Fibroblast of upper back skin (primary cell): ENCODE results near the gene IFIT1B.

Experiments
- DNase-seq: peaks from one replicate; pipeline ENCODE4 v3.0.0-alpha.2; 2013

IFIT1B gene

DNA sequence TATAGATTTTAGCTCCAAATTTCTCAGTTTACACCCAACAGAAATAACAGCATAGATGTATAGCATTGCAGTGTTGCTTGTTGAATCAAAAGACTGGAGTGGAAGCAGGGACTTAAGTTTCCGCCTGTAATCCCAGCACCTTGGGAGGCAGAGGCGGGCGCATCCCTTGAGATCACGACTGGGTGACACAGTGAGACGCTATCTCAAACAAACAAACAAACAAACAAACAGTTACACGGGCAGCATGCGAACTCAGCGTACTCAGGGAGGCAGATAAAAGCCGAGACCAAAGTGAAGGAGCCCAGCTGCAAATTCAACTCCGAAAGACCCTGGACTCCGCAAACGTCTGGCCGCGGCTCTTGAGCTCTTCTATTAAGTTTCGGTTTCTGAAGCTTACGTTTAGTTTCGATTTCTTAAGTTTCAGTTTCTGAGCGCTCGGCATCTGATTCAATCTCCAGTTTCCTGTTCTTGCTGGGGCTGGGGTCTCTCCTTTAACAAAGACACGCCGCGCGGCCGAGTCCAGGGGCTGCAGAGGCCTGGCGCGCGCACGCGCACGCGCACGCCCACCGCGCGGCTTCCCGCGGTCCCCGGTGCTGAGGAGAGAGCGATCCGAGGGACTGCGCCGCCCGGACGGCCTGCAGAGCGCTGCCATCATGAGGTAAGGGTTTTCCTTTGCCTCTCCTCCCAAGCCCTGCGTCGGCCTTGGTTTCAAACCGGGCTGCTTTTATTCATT lies 36.5 kb downstream of the IFIT1B start, which contains the start of gene IFIT5:
Gene IFIT5, plus strand, starts transcription at position 423 of the 733 bp plus-strand sequence. Its CDS starts 231 bp downstream, at position 654.
- peak; percentile 64 for DNase-seq

DNA sequence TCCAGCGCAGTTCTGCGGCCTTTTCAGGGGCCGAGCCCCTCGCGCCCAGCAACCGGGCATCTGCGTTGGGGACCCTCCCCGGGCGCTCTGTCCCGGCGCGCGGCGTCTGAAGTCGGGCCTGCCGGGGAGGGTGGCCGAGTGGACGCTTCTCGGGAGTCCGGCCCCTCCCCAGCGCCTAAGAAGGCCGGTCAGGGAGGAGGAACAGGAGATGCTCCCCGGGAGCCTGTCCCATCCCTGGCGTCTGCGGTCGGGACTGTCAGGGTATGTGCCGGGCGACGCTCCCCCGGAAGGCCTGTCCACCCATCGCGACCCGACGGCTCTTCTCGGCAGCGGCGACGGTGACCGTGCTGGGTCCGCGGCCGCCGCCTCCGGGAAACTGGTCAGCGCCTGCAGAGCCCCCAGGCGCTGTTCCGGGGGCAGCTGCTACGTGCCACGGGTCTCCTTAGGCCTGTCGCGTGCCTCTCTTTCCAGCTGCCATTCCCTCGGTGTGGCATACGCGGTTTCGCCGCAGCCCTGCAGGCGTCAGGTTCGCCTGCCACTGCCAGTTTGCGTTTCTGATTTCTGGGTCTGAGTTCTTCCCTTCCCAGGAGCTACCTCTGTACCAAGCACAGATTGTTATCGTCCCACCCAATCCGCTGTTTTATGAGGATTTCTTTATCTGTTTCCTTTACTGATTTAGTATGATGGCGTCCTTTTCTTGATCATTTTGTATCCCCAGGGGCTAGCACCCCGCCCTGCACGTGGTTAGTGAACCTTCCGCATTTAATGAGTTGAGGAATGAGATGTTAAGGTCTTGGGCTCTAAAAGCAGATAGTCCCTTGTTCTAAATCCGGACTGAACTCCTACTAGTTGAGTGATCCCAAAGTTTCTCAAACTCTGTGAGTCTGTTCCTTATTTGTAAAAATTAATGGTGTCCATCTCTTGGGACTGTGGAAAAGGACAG lies 37.3 kb downstream of the IFIT1B start:
- DNase-seq, result peak; percentile 15

GRCh38 chr10:89416465-89416864 lies 38.6 kb downstream of the IFIT1B start:
- DNase-seq, result no peak

- no peak for DNase-seq
Observed at GRCh38 chr10:89419548-89419947, 41.7 kb downstream of the IFIT1B start.

- DNase-seq, result no peak
Observed at GRCh38 chr10:89421018-89421476, 43.2 kb downstream of the IFIT1B start.

- no peak for DNase-seq
Observed at GRCh38 chr10:89425000-89425399, 47.1 kb downstream of the IFIT1B start.

DNA sequence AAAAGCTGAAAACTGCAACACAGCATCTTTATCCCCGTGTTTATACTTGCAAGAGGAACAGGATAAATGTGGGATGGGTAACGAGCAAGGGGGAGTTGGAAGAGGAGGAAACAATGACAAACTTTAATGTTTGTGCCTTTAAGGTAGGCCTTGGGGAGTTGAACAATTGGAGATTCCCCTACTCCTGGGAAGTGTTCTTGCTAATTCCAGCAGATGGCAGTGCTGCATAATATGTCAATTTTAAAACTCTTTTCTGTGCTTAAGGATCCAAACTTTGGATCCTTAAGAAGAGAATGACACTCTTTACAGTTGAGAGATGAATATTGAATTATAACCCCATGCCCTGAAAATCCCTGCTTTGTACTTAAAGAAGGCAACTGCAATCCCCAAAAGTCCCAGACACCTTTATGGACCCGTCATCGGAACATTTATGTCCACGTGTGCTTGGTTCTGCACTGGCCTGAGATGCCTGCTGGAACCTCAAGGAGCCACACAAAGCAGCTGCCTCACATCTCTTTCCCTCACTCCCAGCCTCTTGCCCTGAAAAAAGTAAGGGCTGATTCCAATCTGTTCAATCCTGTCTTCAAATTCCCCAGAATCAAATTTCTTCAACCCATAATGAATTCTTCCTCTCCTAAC lies 48.5 kb downstream of the IFIT1B start:
- peak; percentile 69 for DNase-seq

DNA sequence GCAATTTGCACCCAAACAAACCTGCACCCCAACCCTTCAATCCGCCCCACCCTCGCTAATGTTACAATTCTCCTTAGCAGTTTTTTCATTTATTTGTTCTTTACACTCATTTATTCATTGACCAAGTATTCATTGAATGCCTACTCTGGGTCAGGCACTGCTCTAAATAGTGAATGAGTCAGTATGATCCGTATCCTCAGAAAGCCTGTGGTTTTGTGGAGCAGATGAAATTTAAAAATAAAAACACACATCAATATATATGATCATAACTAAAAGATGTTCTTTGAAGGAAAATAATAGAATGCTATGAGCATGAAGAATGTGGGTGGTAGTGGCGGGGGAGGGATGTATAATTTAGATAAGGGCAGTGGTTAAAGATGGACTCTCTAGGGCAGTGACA lies 49.8 kb downstream of the IFIT1B start:
- peak; percentile 84 for DNase-seq

GRCh38 chr10:89428877-89429276 lies 51.0 kb downstream of the IFIT1B start:
- DNase-seq, result no peak

GRCh38 chr10:89431977-89432376 lies 54.1 kb downstream of the IFIT1B start:
- DNase-seq, result peak; percentile 84
